GM23248 (cell line): ENCODE results near the gene NME3. TPM values are rescaled to one million over a fixed set of nuclear protein-coding genes. Genes with fewer than 3 reads are reported as not detected.

Experiments
- DNase-seq: peaks from one replicate; pipeline ENCODE4 v3.0.0-alpha.2; 2015
- H2AFZ ChIP-seq: fragments of 200-600 bp; sonication (generic); 2 replicates; pipeline ENCODE4 v1.6.1; 2016; ENCODE audit warnings: antibody characterized with exemption
- H3F3A ChIP-seq: fragments of 200-600 bp; sonication (generic); 2 replicates; pipeline ENCODE4 v1.6.1; 2016; ENCODE audit warnings: mild to moderate bottlenecking, antibody characterized with exemption, mixed run types; ENCODE audit not compliant: insufficient read depth
- H3K27ac ChIP-seq: fragments of 200-600 bp; sonication (generic); 2 replicates; pipeline ENCODE4 v1.5.1; 2016; ENCODE audit warnings: mild to moderate bottlenecking
- H3K27me3 ChIP-seq: fragments of 200-600 bp; sonication (generic); replicated peaks from 2 replicates; pipeline ENCODE4 v1.6.1; 2016; ENCODE audit warnings: mild to moderate bottlenecking; ENCODE audit not compliant: insufficient read depth
- H3K36me3 ChIP-seq: fragments of 200-600 bp; sonication (generic); 2 replicates; pipeline ENCODE4 v1.6.1; 2016; ENCODE audit warnings: low read depth, mild to moderate bottlenecking
- H3K4me1 ChIP-seq: fragments of 200-600 bp; sonication (generic); 2 replicates; pipeline ENCODE4 v1.6.1; 2016; ENCODE audit warnings: mild to moderate bottlenecking; ENCODE audit not compliant: insufficient read depth
- H3K4me2 ChIP-seq: fragments of 200-600 bp; sonication (generic); one replicate; pipeline ENCODE4 v1.6.1; 2016; ENCODE audit warnings: mild to moderate bottlenecking; ENCODE audit not compliant: unreplicated experiment
- H3K4me3 ChIP-seq: fragments of 200-600 bp; sonication (generic); 2 replicates; pipeline ENCODE4 v1.5.1; 2016; ENCODE audit warnings: mild to moderate bottlenecking
- H3K79me2 ChIP-seq: fragments of 200-600 bp; sonication (generic); 2 replicates; pipeline ENCODE4 v1.6.1; 2016; ENCODE audit warnings: mild to moderate bottlenecking; ENCODE audit not compliant: insufficient read depth
- H3K9ac ChIP-seq: fragments of 200-600 bp; sonication (generic); 2 replicates; pipeline ENCODE4 v1.6.1; 2016; ENCODE audit warnings: mild to moderate bottlenecking
- H3K9me2 ChIP-seq: fragments of 200-600 bp; sonication (generic); 2 replicates; pipeline ENCODE4 v1.6.1; 2016; ENCODE audit warnings: mixed run types, mild to moderate bottlenecking, moderate library complexity; ENCODE audit not compliant: insufficient read depth
- H3K9me3 ChIP-seq: fragments of 200-600 bp; sonication (generic); one replicate; pipeline ENCODE4 v1.6.1; 2017; ENCODE audit warnings: low read depth
- H4K20me1 ChIP-seq: fragments of 200-600 bp; sonication (generic); 2 replicates; pipeline ENCODE4 v1.6.0; 2016; ENCODE audit not compliant: insufficient read depth
- EZH2 ChIP-seq: fragments of 200-600 bp; sonication (generic); IDR thresholded peaks from 2 replicates; pipeline ENCODE4 v1.6.1; 2018; ENCODE audit warnings: antibody characterized with exemption, mild to moderate bottlenecking; ENCODE audit not compliant: insufficient read depth, poor library complexity, severe bottlenecking
- EZH2phosphoT487 ChIP-seq: fragments of 200-600 bp; sonication (generic); IDR thresholded peaks from 2 replicates; pipeline ENCODE4 v1.6.1; 2018; ENCODE audit warnings: antibody characterized with exemption, moderate library complexity, mild to moderate bottlenecking, low read depth; ENCODE audit not compliant: insufficient read depth
- WGBS, 2 experiments: methylation state at CpG; one replicate each; pipeline ENCODE4 v1.1.6; 2015 to 2017; ENCODE audit warnings: low lambda C conversion rate in 2 of 2, low coverage in 1 of 2; ENCODE audit errors: missing lambda C conversion rate in 2 of 2; 5-methylcytosine and 5-hydroxymethylcytosine counted together
- in situ Hi-C: fragments of 300-500 bp; cut with MboI; formaldehyde crosslinking; loops from 2 replicates; pipeline ENCODE4 v1.15.0; 2020
- microRNA-seq: library from miRNA; unstranded; fragments of <30 nt; microRNA quantifications from one replicate; pipeline ENCODE4, GENCODE V29; 2016; ENCODE audit warnings: borderline number of aligned reads
- polyA plus RNA-seq: library from polyadenylated mRNA; unstranded; fragments of >200 nt; fragmentation: Nextera tagmentation; extraction: Ambion mirVana; gene quantifications from 2 replicates; pipeline ENCODE4 v1.2.1, GENCODE V29; 2016
- small RNA-seq: library from RNA; depleted of rRNA; stranded (forward); fragments of <200 nt; gene quantifications from one replicate; pipeline ENCODE3, GENCODE V24; 2014; ENCODE audit warnings: low read depth, low replicate concordance
- total RNA-seq: library from RNA; depleted of rRNA; stranded (reverse); fragments of >200 nt; shearing (Covaris generic); gene quantifications from 2 replicates; pipeline ENCODE4 v1.2.3, GENCODE V29; 2014; rRNA removed

NME3 gene
- total and polyA plus RNA-seq, 2 experiments from 2014 or later = 45.3 to 55.4 TPM

DNA sequence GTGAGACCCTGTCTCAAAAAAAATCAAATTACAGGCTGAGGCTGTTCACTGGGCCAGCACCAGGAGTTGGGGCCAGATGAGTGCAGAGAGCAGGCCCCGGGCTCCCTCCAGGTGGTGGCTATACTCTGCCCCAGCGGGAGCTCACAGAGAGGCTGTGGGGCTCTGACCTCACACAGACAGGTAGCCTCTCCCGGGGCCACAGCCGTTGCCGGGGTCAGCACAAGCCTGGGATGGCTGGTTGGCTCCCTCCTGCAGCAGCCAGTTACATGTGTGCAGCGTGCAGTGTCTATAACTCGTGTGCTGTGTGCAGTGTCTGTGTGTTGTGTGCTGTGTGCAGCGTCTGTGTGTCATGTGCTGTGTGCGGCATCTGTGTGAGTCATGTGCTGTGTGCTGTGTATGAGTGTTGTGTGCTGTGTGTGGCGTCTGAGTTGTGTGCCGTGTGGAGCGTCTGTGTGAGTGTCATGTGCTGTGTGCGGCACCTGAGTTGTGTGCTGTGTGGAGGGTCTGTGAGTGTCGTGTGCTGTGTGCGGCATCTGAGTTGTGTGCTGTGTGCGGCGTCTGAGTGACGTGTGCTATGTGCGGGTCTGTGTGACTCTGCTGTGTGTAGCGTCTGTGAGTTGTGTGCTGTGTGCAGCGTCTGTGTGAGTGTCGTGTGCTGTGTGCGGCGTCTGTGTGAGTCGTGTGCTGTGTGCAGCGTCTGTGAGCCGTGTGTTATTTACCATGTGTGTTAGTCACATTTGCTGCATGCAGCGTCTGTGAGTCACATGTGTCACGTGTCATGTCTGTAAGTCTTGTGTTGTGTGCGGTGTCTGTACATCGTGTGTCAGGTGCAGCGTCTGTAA is 44.5 kb downstream of the NME3 start:
- Histone ChIP-seq H3K27ac (no peak overlapping the region), H3K4me2 (no peak overlapping the region), H2AFZ (no peak overlapping the region), H3K9me2 (no peaks in the 10 kb centered on the region), H3K79me2 (peaks cover 54% of the 10 kb centered on the region), H3K4me3 (no peak overlapping the region), H3K4me1 (peaks cover 10% of the 10 kb centered on the region), H4K20me1 (peaks cover 3% of the 10 kb centered on the region), H3F3A (peaks cover 4% of the 10 kb centered on the region; the same call in 1 of the 2 replicates), H3K9ac (no peak overlapping the region), H3K27me3 (no peaks in the 10 kb centered on the region), H3K9me3 (no peaks in the 10 kb centered on the region), H3K36me3 (no peaks in the 10 kb centered on the region; the same call in 1 of the 2 replicates)
- WGBS, 2 experiments = 94 to 95% methylated on average over 30 to 32 of the region's 32 CpGs
- TF ChIP-seq EZH2phosphoT487 (no peak), EZH2 (no peak)
- no peak for DNase-seq
- in situ Hi-C loops = no loop called here

DNA sequence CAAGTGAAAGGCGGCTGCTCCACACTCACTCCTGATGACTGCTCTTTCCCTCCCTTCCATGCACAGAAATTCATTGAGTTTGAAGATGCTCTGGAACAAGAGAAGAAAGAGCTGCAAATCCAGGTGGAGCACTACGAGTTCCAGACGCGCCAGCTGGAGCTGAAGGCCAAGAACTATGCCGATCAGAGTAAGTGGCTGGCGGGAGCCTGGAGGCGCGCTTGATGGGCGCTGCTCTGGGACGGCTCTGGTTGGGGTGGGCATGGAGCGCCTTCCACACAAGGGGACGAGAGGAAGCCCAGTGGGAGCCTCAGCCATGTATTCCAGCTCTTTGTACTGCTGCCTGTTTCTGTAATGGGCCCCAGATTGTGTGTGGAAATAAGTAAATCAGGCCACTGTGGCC is 46.9 kb downstream of the NME3 start:
- WGBS, 2 experiments = 89 to 92% methylated on average over 12 of the region's 12 CpGs
- H3K9me2 ChIP-seq = no peaks in the 10 kb centered on the region

DNA sequence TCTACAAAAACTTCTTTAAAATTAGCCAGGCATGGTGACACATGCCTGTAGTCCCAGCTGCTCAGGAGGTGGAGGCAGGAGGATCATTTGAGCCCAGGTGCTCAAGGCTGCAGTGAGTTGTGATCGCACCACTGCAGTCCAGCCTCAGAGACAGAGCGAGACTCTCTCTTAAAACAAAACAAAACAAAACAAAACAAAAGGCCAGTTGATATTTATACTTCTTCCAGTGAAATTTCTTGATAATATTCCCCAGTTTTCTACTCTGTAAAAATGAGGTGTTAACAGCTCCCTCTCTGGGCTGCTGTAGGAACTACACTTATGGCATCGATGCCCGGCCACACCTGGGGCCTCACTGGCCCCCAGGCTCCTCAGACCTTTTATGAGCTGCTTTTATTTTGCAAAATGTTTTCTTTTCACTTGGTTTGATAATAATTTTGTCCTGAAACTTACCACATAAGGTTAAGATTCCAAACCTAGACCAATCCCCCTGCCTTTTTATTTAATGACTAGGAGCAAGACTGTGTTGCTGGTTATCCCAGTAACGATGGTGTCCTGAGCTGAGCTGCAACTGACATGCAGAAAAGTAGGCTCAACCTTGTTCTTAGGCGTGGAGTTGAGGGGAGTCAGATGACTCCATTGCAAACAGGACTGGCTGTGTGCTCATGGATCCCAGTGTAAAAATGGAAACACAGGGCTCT is 47.7 kb downstream of the NME3 start:
- H3K27me3 ChIP-seq = no peaks in the 10 kb centered on the region
- H3K4me2 ChIP-seq = no peak overlapping the region
- in situ Hi-C loops = no loop called here
- H3K9me2 ChIP-seq = no peaks in the 10 kb centered on the region
- no peaks in the 10 kb centered on the region; the same call in 1 of the 2 replicates for H3K36me3 ChIP-seq
- H3K9me3 ChIP-seq = no peaks in the 10 kb centered on the region
- TF ChIP-seq EZH2 = no peak
- no peak for TF ChIP-seq EZH2phosphoT487
- H3K9ac ChIP-seq = no peak overlapping the region; the same call in 1 of the 2 replicates
- no peak overlapping the region for H3K4me3 ChIP-seq
- WGBS, 2 experiments = 52 to 58% methylated on average over 6 of the region's 6 CpGs
- H4K20me1 ChIP-seq = peaks cover 3% of the 10 kb centered on the region
- H2AFZ ChIP-seq = no peak overlapping the region
- H3F3A ChIP-seq = peaks cover 4% of the 10 kb centered on the region; the same call in 1 of the 2 replicates
- DNase-seq = peak; percentile 61
- H3K79me2 ChIP-seq = peaks cover 87% of the 10 kb centered on the region
- H3K4me1 ChIP-seq = peaks cover 13% of the 10 kb centered on the region
- H3K27ac ChIP-seq = peak overlapping the region; percentile 59; the same call in 1 of the 2 replicates

More for the DNA sequence above, 46.9 kb downstream of the NME3 start:
- H3K9me3 ChIP-seq = no peaks in the 10 kb centered on the region
- H3K79me2 ChIP-seq = peaks cover 78% of the 10 kb centered on the region
- in situ Hi-C loops = no loop called here
- no peak for DNase-seq
- peaks cover 13% of the 10 kb centered on the region for H3K4me1 ChIP-seq
- no peak overlapping the region for H2AFZ ChIP-seq
- H3K27me3 ChIP-seq = no peaks in the 10 kb centered on the region
- H3K36me3 ChIP-seq = no peaks in the 10 kb centered on the region; the same call in 1 of the 2 replicates
- H3K27ac ChIP-seq = no peak overlapping the region
- peaks cover 3% of the 10 kb centered on the region for H4K20me1 ChIP-seq
- H3F3A ChIP-seq = peaks cover 4% of the 10 kb centered on the region; the same call in 1 of the 2 replicates
- H3K4me2 ChIP-seq = no peak overlapping the region
- H3K4me3 ChIP-seq = no peak overlapping the region
- TF ChIP-seq EZH2phosphoT487 (no peak), EZH2 (no peak)
- no peak overlapping the region for H3K9ac ChIP-seq

DNA sequence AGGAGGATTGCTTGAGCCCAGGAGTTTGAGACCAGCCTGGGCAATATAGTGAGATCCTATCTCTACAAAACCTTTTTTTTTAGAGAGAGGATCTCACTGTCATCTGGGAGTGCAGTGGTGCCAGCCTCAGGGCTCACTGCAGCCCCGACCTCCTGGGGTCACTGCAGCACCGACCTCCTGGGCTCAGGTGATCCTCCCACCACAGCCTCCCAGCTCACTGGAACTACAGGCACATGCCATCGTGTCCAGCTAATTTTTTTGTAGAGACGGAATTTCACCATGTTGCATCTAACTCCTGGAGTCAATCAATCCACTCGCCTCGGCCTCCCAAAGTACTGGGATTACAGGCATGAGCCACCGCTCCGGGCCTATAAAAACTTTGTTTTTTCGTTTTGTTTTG is 50.0 kb downstream of the NME3 start:
- Histone ChIP-seq H3K36me3 (no peaks in the 10 kb centered on the region; the same call in 1 of the 2 replicates), H3K4me1 (peaks cover 13% of the 10 kb centered on the region), H3F3A (peaks cover 4% of the 10 kb centered on the region; the same call in 1 of the 2 replicates), H2AFZ (no peak overlapping the region), H3K9me3 (no peaks in the 10 kb centered on the region), H3K9ac (no peak overlapping the region), H3K27ac (peak overlapping the region; percentile 50; the same call in 1 of the 2 replicates), H3K4me3 (no peak overlapping the region), H3K4me2 (no peak overlapping the region), H3K27me3 (no peaks in the 10 kb centered on the region), H3K79me2 (peaks cover 96% of the 10 kb centered on the region), H4K20me1 (peaks cover 3% of the 10 kb centered on the region), H3K9me2 (no peaks in the 10 kb centered on the region)
- TF ChIP-seq EZH2phosphoT487 (no peak), EZH2 (no peak)
- 88 to 90% methylated on average over 9 of the region's 9 CpGs for WGBS, 2 experiments
- in situ Hi-C loops = no loop called here
- no peak for DNase-seq

Small RNA genes lying within 50 kb of the gene (microRNA-seq; reads per million reads assigned to microRNA genes)
- 4.1 reads per million for gene MIR3177

Small RNA genes lying within 50 kb of the gene (small RNA-seq; reads per million reads assigned to genes)
- gene MIR3177 = not detected

Other genes starting within 250 kb of the NME3 start
- gene TMEM204, start 237.9 kb downstream of the NME3 start, total RNA-seq = 40.0 and 43.1 TPM in 2 replicates
- gene TMEM204, start 237.9 kb downstream of the NME3 start, polyA plus RNA-seq = 26.0 and 28.6 TPM in 2 replicates
- gene IFT140, start 159.5 kb downstream of the NME3 start, total RNA-seq = 27.3 and 31.9 TPM in 2 replicates
- 13.4 and 14.5 TPM in 2 replicates for gene IFT140, start 159.5 kb downstream of the NME3 start, polyA plus RNA-seq
- gene CRAMP1, start 159.2 kb downstream of the NME3 start, total RNA-seq = 6.3 TPM in 2 replicates
- gene CRAMP1, start 159.2 kb downstream of the NME3 start, polyA plus RNA-seq = 2.2 and 2.5 TPM in 2 replicates
- gene JPT2, start 93.3 kb downstream of the NME3 start, total RNA-seq = 51.8 and 55.9 TPM in 2 replicates
- gene JPT2, start 93.3 kb downstream of the NME3 start, polyA plus RNA-seq = 6.5 and 8.0 TPM in 2 replicates
- 28.3 and 58.9 TPM in 2 replicates for gene MAPK8IP3, start 65.3 kb downstream of the NME3 start, total RNA-seq
- gene MAPK8IP3, start 65.3 kb downstream of the NME3 start, polyA plus RNA-seq = 9.1 and 10.0 TPM in 2 replicates
- gene EME2, start 1.3 kb upstream of the NME3 start, total RNA-seq = 9.3 and 12.3 TPM in 2 replicates
- gene EME2, start 1.3 kb upstream of the NME3 start, polyA plus RNA-seq = 3.1 and 3.9 TPM in 2 replicates
- 96.5 and 99.4 TPM in 2 replicates for gene MRPS34, start 1.6 kb upstream of the NME3 start, total RNA-seq
- 113 and 119 TPM in 2 replicates for gene MRPS34, start 1.6 kb upstream of the NME3 start, polyA plus RNA-seq
- gene SPSB3, start 11.0 kb upstream of the NME3 start, total RNA-seq = 35.3 and 50.2 TPM in 2 replicates
- gene SPSB3, start 11.0 kb upstream of the NME3 start, polyA plus RNA-seq = 35.1 and 35.6 TPM in 2 replicates
- 88.9 and 189 TPM in 2 replicates for gene NUBP2, start 11.4 kb upstream of the NME3 start, total RNA-seq
- gene NUBP2, start 11.4 kb upstream of the NME3 start, polyA plus RNA-seq = 64.3 and 66.4 TPM in 2 replicates
- gene IGFALS, start 22.2 kb upstream of the NME3 start, total RNA-seq = 0.51 TPM in 1 of 2 replicates, not detected in the other
- gene IGFALS, start 22.2 kb upstream of the NME3 start, polyA plus RNA-seq = not detected in 2 replicates
- gene HAGH, start 55.3 kb upstream of the NME3 start, total RNA-seq = 48.4 and 76.5 TPM in 2 replicates
- 45.5 and 48.9 TPM in 2 replicates for gene HAGH, start 55.3 kb upstream of the NME3 start, polyA plus RNA-seq
- 40.9 and 55.3 TPM in 2 replicates for gene FAHD1, start 55.7 kb upstream of the NME3 start, total RNA-seq
- gene FAHD1, start 55.7 kb upstream of the NME3 start, polyA plus RNA-seq = 39.7 and 40.6 TPM in 2 replicates
- 0.38 TPM in 1 of 2 replicates, not detected in the other for gene MEIOB, start 100.6 kb upstream of the NME3 start, total RNA-seq
- gene MEIOB, start 100.6 kb upstream of the NME3 start, polyA plus RNA-seq = 0.14 TPM in 1 of 2 replicates, not detected in the other
- not detected in 2 replicates for gene HS3ST6, start 146.9 kb upstream of the NME3 start, total RNA-seq
- gene HS3ST6, start 146.9 kb upstream of the NME3 start, polyA plus RNA-seq = not detected in 2 replicates
- 13.9 and 14.1 TPM in 2 replicates for gene MSRB1, start 171.7 kb upstream of the NME3 start, total RNA-seq
- gene MSRB1, start 171.7 kb upstream of the NME3 start, polyA plus RNA-seq = 26.9 and 27.4 TPM in 2 replicates
- not detected in 2 replicates for gene RPL3L, start 183.1 kb upstream of the NME3 start, total RNA-seq
- not detected in 2 replicates for gene RPL3L, start 183.1 kb upstream of the NME3 start, polyA plus RNA-seq
- 136 and 220 TPM in 2 replicates for gene NDUFB10, start 188.0 kb upstream of the NME3 start, total RNA-seq
- gene NDUFB10, start 188.0 kb upstream of the NME3 start, polyA plus RNA-seq = 266 and 279 TPM in 2 replicates
- gene RPS2, start 193.3 kb upstream of the NME3 start, total RNA-seq = 1,339 and 1,536 TPM in 2 replicates
- gene RPS2, start 193.3 kb upstream of the NME3 start, polyA plus RNA-seq = 1,060 and 1,077 TPM in 2 replicates
- not detected in 2 replicates for gene RNF151, start 195.3 kb upstream of the NME3 start, total RNA-seq
- 0.25 TPM in 1 of 2 replicates, not detected in the other for gene RNF151, start 195.3 kb upstream of the NME3 start, polyA plus RNA-seq
- gene TBL3, start 200.5 kb upstream of the NME3 start, total RNA-seq = 43.7 and 68.5 TPM in 2 replicates
- 46.8 and 52.0 TPM in 2 replicates for gene TBL3, start 200.5 kb upstream of the NME3 start, polyA plus RNA-seq
- gene NOXO1, start 209.9 kb upstream of the NME3 start, total RNA-seq = not detected in 2 replicates
- gene NOXO1, start 209.9 kb upstream of the NME3 start, polyA plus RNA-seq = 0.23 TPM in 1 of 2 replicates, not detected in the other
- gene GFER, start 212.7 kb upstream of the NME3 start, total RNA-seq = 16.4 and 26.4 TPM in 2 replicates
- 31.0 and 31.6 TPM in 2 replicates for gene GFER, start 212.7 kb upstream of the NME3 start, polyA plus RNA-seq
- 0.22 and 0.76 TPM in 2 replicates for gene SYNGR3, start 218.4 kb upstream of the NME3 start, total RNA-seq
- gene SYNGR3, start 218.4 kb upstream of the NME3 start, polyA plus RNA-seq = 0.72 and 1.3 TPM in 2 replicates
- gene ZNF598, start 238.3 kb upstream of the NME3 start, total RNA-seq = 21.2 and 23.4 TPM in 2 replicates
- 12.2 and 14.1 TPM in 2 replicates for gene ZNF598, start 238.3 kb upstream of the NME3 start, polyA plus RNA-seq
- not detected in 2 replicates for gene NPW, start 248.2 kb upstream of the NME3 start, total RNA-seq
- 2.1 and 3.0 TPM in 2 replicates for gene NPW, start 248.2 kb upstream of the NME3 start, polyA plus RNA-seq